HL-60 (cell line): ENCODE data around the gene CFAP157.

Experiments
- DNase-seq, 2 experiments: peaks; one replicate each; pipeline ENCODE4 v3.0.0-alpha.2; 2010 to 2020; ENCODE audit warnings: low read depth in 1 of 2, low spot score in 1 of 2
- H3K27ac ChIP-seq: fragments of 250-450 bp; sonication (Bioruptor Pico); replicated peaks from 2 replicates; pipeline ENCODE4 v1.5.1; 2020; ENCODE audit warnings: mild to moderate bottlenecking, moderate library complexity
- H3K27me3 ChIP-seq: fragments of 250-450 bp; sonication (Bioruptor Pico); 2 replicates; pipeline ENCODE4 v1.5.1; 2021; ENCODE audit warnings: mild to moderate bottlenecking, moderate library complexity; ENCODE audit not compliant: insufficient read depth, poor library complexity, severe bottlenecking
- H3K4me3 ChIP-seq: replicated peaks from 2 replicates; pipeline ENCODE4 v1.5.1; 2011; ENCODE audit warnings: mild to moderate bottlenecking, control low read depth, low read length; ENCODE audit not compliant: insufficient read depth
- GABPA ChIP-seq: IDR thresholded peaks from 2 replicates; pipeline ENCODE4 v1.6.1; 2012; ENCODE audit warnings: low read depth
- POLR2AphosphoS5 ChIP-seq: IDR thresholded peaks from 2 replicates; pipeline ENCODE4 v1.6.1; 2012; ENCODE audit warnings: low read depth
- SPI1 ChIP-seq: IDR thresholded peaks from 2 replicates; pipeline ENCODE4 v1.6.1; 2012; ENCODE audit warnings: low read depth, mild to moderate bottlenecking, borderline replicate concordance
- TF ChIP-seq, protein P1 (sequence below): IDR thresholded peaks from 2 replicates; pipeline ENCODE4 v1.6.1; 2012; ENCODE audit warnings: low read depth; ENCODE audit not compliant: insufficient replicate concordance
- TF ChIP-seq, protein P2 (sequence below): IDR thresholded peaks from one replicate; pipeline ENCODE4 v1.5.1; 2011; ENCODE audit warnings: low read length, control low read depth, inconsistent platforms; ENCODE audit not compliant: insufficient read depth

Gene CFAP157

DNA sequence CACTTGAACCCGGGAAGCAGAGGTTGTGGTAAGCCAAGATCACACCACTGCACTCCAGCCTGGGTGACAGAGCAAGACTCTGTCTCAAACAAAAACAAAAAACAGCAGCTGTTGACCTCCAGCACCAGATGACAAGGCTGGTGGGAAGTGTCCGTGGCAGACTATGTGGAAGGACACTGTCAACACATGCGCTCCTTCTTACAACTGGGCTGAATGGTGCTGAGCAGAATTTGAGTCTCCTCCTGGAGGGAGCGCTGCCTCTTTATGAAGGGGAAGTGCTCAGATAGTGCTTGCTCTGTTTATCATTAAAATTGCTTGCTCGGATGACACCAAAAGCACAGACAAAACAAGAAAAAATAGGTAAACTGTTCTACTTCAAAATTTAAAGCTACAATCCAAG is 9.2 kb upstream of the CFAP157 start:
- no peaks in the 10 kb centered on the region for H3K27me3 ChIP-seq
- TF ChIP-seq, protein P1, sequence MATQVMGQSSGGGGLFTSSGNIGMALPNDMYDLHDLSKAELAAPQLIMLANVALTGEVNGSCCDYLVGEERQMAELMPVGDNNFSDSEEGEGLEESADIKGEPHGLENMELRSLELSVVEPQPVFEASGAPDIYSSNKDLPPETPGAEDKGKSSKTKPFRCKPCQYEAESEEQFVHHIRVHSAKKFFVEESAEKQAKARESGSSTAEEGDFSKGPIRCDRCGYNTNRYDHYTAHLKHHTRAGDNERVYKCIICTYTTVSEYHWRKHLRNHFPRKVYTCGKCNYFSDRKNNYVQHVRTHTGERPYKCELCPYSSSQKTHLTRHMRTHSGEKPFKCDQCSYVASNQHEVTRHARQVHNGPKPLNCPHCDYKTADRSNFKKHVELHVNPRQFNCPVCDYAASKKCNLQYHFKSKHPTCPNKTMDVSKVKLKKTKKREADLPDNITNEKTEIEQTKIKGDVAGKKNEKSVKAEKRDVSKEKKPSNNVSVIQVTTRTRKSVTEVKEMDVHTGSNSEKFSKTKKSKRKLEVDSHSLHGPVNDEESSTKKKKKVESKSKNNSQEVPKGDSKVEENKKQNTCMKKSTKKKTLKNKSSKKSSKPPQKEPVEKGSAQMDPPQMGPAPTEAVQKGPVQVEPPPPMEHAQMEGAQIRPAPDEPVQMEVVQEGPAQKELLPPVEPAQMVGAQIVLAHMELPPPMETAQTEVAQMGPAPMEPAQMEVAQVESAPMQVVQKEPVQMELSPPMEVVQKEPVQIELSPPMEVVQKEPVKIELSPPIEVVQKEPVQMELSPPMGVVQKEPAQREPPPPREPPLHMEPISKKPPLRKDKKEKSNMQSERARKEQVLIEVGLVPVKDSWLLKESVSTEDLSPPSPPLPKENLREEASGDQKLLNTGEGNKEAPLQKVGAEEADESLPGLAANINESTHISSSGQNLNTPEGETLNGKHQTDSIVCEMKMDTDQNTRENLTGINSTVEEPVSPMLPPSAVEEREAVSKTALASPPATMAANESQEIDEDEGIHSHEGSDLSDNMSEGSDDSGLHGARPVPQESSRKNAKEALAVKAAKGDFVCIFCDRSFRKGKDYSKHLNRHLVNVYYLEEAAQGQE = no peak
- no peak overlapping the region for H3K4me3 ChIP-seq
- no peak overlapping the region for H3K27ac ChIP-seq
- no peak for DNase-seq

DNA sequence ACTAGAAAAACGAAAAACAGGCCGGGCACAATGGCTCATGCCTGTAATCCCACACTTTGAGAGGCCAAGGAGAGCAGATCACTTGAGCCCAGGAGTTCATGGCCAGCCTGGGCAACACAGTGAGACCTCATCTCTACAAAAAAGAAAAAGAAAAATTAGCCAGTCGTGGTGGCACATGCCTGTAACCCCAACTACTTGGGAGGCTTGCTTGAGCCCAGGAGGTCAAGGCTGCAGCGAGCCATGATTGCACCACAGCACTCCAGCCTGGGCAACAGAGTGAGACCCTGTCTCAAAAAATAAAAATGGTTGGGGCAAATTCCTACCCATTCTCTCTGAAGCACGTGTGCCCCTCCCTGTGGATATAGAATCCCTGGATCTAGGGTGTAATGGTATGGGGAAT is 8.4 kb upstream of the CFAP157 start:
- no peak for DNase-seq
- Histone ChIP-seq H3K27ac (no peak overlapping the region), H3K27me3 (no peaks in the 10 kb centered on the region), H3K4me3 (no peak overlapping the region)
- TF ChIP-seq SPI1 = no peak
- TF ChIP-seq, protein P2, sequence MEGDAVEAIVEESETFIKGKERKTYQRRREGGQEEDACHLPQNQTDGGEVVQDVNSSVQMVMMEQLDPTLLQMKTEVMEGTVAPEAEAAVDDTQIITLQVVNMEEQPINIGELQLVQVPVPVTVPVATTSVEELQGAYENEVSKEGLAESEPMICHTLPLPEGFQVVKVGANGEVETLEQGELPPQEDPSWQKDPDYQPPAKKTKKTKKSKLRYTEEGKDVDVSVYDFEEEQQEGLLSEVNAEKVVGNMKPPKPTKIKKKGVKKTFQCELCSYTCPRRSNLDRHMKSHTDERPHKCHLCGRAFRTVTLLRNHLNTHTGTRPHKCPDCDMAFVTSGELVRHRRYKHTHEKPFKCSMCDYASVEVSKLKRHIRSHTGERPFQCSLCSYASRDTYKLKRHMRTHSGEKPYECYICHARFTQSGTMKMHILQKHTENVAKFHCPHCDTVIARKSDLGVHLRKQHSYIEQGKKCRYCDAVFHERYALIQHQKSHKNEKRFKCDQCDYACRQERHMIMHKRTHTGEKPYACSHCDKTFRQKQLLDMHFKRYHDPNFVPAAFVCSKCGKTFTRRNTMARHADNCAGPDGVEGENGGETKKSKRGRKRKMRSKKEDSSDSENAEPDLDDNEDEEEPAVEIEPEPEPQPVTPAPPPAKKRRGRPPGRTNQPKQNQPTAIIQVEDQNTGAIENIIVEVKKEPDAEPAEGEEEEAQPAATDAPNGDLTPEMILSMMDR = no peak

DNA sequence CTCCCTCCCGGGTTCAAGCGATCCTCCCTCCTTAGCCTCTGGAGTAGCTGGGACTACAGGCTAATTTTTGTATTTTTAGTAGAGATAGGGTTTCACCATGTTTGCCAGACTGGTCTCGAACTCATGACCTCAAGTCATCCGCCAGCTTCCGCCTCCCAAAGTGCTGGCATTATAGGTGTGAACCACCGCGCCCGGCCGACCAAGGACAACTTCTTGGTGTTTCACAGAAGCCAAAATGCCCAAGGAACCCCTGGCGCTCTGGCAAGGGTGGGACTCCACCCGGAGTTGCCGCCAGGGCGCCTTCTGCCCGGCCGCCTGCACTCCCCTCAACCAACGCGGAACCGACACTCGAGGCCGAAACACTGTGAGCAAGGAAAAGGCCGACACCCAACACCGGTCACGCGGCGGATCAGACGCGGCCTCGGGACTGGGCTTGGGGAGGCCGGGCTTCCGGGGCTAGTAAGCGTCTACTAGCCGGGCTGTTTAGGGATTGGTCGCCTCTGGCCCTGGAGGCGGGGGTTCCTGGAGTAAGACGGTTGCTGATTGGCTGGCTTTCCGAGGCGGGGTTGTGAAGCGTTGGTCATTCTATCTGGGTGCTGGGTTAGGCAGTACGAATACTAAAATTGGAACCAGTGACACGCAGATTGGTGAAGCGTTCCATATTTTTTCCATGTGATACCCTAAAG is 7.7 kb upstream of the CFAP157 start:
- H3K4me3 ChIP-seq = no peak overlapping the region
- no peak for DNase-seq
- no peaks in the 10 kb centered on the region for H3K27me3 ChIP-seq
- H3K27ac ChIP-seq = no peak overlapping the region
- TF ChIP-seq GABPA = no peak
- TF ChIP-seq POLR2AphosphoS5 = no peak
- no peak for TF ChIP-seq SPI1
- TF ChIP-seq, protein P1 = no peak
- TF ChIP-seq, protein P2 = no peak

DNA sequence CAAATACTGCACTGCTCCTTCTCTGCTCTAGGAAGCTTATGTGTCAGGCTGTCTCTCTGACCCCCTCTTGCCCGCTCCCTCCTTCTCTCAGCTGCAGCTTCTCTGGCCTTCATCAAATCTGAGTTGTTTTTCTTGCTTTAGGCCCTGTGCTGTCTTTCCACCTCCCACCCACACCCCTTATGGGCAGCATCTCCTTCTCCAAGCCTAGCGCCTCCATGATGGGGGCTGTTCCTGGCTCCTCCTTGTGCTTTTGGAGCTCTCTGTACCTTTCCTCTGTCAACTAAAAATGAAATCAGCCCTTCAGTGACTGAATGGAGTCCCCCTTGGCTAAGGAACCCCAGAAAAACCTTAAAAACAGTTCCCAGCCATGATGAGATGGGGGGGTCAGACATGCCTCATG is 6.6 kb upstream of the CFAP157 start:
- Histone ChIP-seq H3K4me3 (no peak overlapping the region), H3K27me3 (no peaks in the 10 kb centered on the region), H3K27ac (no peak overlapping the region)
- TF ChIP-seq SPI1 = no peak
- TF ChIP-seq GABPA = no peak
- TF ChIP-seq, protein P1 = no peak
- TF ChIP-seq, protein P2 = no peak
- TF ChIP-seq POLR2AphosphoS5 = no peak
- no peak for DNase-seq
